ENCODE data around the gene RAB3GAP1. TPM values are rescaled to one million over a fixed set of nuclear protein-coding genes. Genes with fewer than 3 reads are reported as not detected.
"Not testable (repeated sequence)": the region's sequence is repeated elsewhere in the genome, so short reads cannot be mapped to it uniquely, and the experiment has no call there.

Gene RAB3GAP1
- polyA plus RNA-seq, 2 donors = 13.9 to 20.2 TPM

GRCh38 chr2:135076556-135076955, 24.5 kb downstream of the RAB3GAP1 start:
- Histone ChIP-seq H3K36me3 (ENCODE audit: control insufficient read depth in 2 of 2, insufficient read depth in 2 of 2, low read length in 1 of 2) (peaks cover 0 to 2% of the 10 kb centered on the region in 2 donors), H3K27me3 (ENCODE audit: control insufficient read depth in 1 of 2, insufficient read depth in 2 of 2, low read length in 2 of 2) (no peaks in the 10 kb centered on the region), H3K4me3 (ENCODE audit: low read depth in 1 of 2, low read length in 2 of 2) (no peak overlapping the region), H3K4me1 (ENCODE audit: control insufficient read depth in 2 of 2, insufficient read depth in 2 of 2, low read length in 1 of 2) (peaks cover 3 to 5% of the 10 kb centered on the region in 2 donors), H3K27ac (ENCODE audit: low read depth in 2 of 2, low read length in 1 of 2) (no peak overlapping the region), H3K9me3 (ENCODE audit: control insufficient read depth in 2 of 2, insufficient read depth in 1 of 2, low read depth in 1 of 2, low read length in 1 of 2) (peaks cover 0 to 5% of the 10 kb centered on the region in 2 donors)
- WGBS, 2 donors = 97 to 98% methylated on average over 2 of the region's 2 CpGs

- H3K9me3 ChIP-seq (ENCODE audit: control insufficient read depth in 2 of 2, insufficient read depth in 1 of 2, low read depth in 1 of 2, low read length in 1 of 2) = no peaks in the 10 kb centered on the region
- H3K27ac ChIP-seq (ENCODE audit: low read depth in 2 of 2, low read length in 1 of 2) = no peak overlapping the region
- no peak overlapping the region for H3K4me3 ChIP-seq (ENCODE audit: low read depth in 1 of 2, low read length in 2 of 2)
- peaks cover 3 to 5% of the 10 kb centered on the region in 2 donors for H3K4me1 ChIP-seq (ENCODE audit: control insufficient read depth in 2 of 2, insufficient read depth in 2 of 2, low read length in 1 of 2)
- H3K36me3 ChIP-seq (ENCODE audit: control insufficient read depth in 2 of 2, insufficient read depth in 2 of 2, low read length in 1 of 2) = peaks cover 0 to 2% of the 10 kb centered on the region in 2 donors
- no peaks in the 10 kb centered on the region for H3K27me3 ChIP-seq (ENCODE audit: control insufficient read depth in 1 of 2, insufficient read depth in 2 of 2, low read length in 2 of 2)
These were observed 26.3 kb downstream of the RAB3GAP1 start for GRCh38 chr2:135078417-135078816.

DNA sequence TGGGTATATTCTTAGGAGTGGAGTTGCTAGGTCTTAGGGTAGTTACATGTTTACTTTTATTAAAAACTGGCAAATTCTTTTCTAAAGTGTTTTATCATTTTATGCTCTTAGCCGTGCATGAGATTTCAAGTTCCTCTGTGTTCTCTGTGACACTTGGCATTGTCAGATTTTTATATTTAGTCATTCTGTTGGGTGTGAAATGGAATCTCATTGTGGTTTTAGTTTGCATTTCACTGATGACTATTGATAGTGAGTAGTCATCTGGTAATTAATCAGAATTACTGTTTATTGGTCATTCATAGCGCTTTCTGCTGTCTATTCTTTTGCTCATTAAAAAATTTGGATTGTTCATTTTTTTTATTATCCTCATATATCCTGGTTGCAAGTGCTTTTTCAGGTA, 34.1 kb downstream of the RAB3GAP1 start:
- no peak overlapping the region for H3K27ac ChIP-seq (ENCODE audit: low read depth in 2 of 2, low read length in 1 of 2)
- H3K4me3 ChIP-seq (ENCODE audit: low read depth in 1 of 2, low read length in 2 of 2) = no peak overlapping the region
- H3K36me3 ChIP-seq (ENCODE audit: control insufficient read depth in 2 of 2, insufficient read depth in 2 of 2, low read length in 1 of 2) = no peaks in the 10 kb centered on the region
- 89 to 94% methylated on average over 2 of the region's 2 CpGs for WGBS, 2 donors
- no peaks in the 10 kb centered on the region for H3K4me1 ChIP-seq (ENCODE audit: control insufficient read depth in 2 of 2, insufficient read depth in 2 of 2, low read length in 1 of 2)
- no peaks in the 10 kb centered on the region for H3K27me3 ChIP-seq (ENCODE audit: control insufficient read depth in 1 of 2, insufficient read depth in 2 of 2, low read length in 2 of 2)
- no peaks in the 10 kb centered on the region for H3K9me3 ChIP-seq (ENCODE audit: control insufficient read depth in 2 of 2, insufficient read depth in 1 of 2, low read depth in 1 of 2, low read length in 1 of 2)

GRCh38 chr2:135089597-135089996, 37.5 kb downstream of the RAB3GAP1 start:
- not testable (repeated sequence) for H3K4me1 ChIP-seq (ENCODE audit: control insufficient read depth in 2 of 2, insufficient read depth in 2 of 2, low read length in 1 of 2); H3K36me3 ChIP-seq (ENCODE audit: control insufficient read depth in 2 of 2, insufficient read depth in 2 of 2, low read length in 1 of 2); H3K9me3 ChIP-seq (ENCODE audit: control insufficient read depth in 2 of 2, insufficient read depth in 1 of 2, low read depth in 1 of 2, low read length in 1 of 2); H3K27me3 ChIP-seq (ENCODE audit: control insufficient read depth in 1 of 2, insufficient read depth in 2 of 2, low read length in 2 of 2); H3K27ac ChIP-seq (ENCODE audit: low read depth in 2 of 2, low read length in 1 of 2); H3K4me3 ChIP-seq (ENCODE audit: low read depth in 1 of 2, low read length in 2 of 2)
- 97 to 98% methylated on average over 4 of the region's 4 CpGs for WGBS, 2 donors

DNA sequence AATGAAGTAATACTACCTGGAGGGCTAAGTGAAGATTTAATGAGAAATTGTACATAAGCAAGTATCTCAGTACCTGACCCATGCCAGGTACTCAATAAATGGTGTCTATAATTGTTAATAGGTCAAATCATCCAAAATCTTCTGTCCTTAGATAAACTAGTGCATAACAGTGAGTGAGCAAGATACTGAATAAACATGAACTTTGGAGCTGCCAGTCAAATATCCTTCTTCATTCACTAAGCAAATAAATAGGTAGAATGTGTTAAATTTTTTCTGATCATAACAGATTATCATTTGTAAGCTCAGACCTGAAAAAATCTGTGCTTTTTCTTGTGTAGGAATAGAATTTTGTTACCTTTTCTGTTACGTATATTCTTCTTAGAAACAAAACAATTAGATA, 39.6 kb downstream of the RAB3GAP1 start:
- no peak overlapping the region for H3K4me3 ChIP-seq (ENCODE audit: low read depth in 1 of 2, low read length in 2 of 2)
- no peaks in the 10 kb centered on the region for H3K4me1 ChIP-seq (ENCODE audit: control insufficient read depth in 2 of 2, insufficient read depth in 2 of 2, low read length in 1 of 2)
- no peaks in the 10 kb centered on the region for H3K9me3 ChIP-seq (ENCODE audit: control insufficient read depth in 2 of 2, insufficient read depth in 1 of 2, low read depth in 1 of 2, low read length in 1 of 2)
- 98% methylated on average over 1 of the region's 1 CpG for WGBS, 2 donors
- H3K27ac ChIP-seq (ENCODE audit: low read depth in 2 of 2, low read length in 1 of 2) = no peak overlapping the region
- no peaks in the 10 kb centered on the region for H3K27me3 ChIP-seq (ENCODE audit: control insufficient read depth in 1 of 2, insufficient read depth in 2 of 2, low read length in 2 of 2)
- peaks cover 0 to 4% of the 10 kb centered on the region in 2 donors for H3K36me3 ChIP-seq (ENCODE audit: control insufficient read depth in 2 of 2, insufficient read depth in 2 of 2, low read length in 1 of 2)

DNA sequence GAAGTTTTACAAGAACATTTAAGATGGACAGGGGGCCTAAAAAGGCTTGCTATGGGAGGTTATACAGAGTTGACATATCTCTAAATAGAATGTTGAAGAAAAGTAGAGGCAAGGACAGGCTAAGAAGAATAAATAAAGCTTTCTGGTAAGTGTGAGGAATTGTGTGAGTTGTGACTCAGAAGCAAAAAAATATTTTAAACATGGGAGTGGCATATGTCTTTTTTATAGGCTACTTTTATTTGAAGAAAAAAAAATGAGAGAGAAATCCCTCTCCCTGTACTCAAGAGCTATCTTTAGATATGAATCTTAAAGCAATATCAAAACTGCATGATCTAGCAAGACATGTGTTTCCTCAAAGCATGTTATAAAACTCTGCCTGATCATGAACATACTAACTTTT, 41.1 kb downstream of the RAB3GAP1 start:
- Histone ChIP-seq H3K27ac (ENCODE audit: low read depth in 2 of 2, low read length in 1 of 2) (no peak overlapping the region), H3K4me3 (ENCODE audit: low read depth in 1 of 2, low read length in 2 of 2) (no peak overlapping the region), H3K9me3 (ENCODE audit: control insufficient read depth in 2 of 2, insufficient read depth in 1 of 2, low read depth in 1 of 2, low read length in 1 of 2) (no peaks in the 10 kb centered on the region), H3K36me3 (ENCODE audit: control insufficient read depth in 2 of 2, insufficient read depth in 2 of 2, low read length in 1 of 2) (peaks cover 0 to 4% of the 10 kb centered on the region in 2 donors), H3K27me3 (ENCODE audit: control insufficient read depth in 1 of 2, insufficient read depth in 2 of 2, low read length in 2 of 2) (no peaks in the 10 kb centered on the region), H3K4me1 (ENCODE audit: control insufficient read depth in 2 of 2, insufficient read depth in 2 of 2, low read length in 1 of 2) (no peaks in the 10 kb centered on the region)

- no peaks in the 10 kb centered on the region for H3K9me3 ChIP-seq (ENCODE audit: control insufficient read depth in 2 of 2, insufficient read depth in 1 of 2, low read depth in 1 of 2, low read length in 1 of 2)
- no peaks in the 10 kb centered on the region for H3K4me1 ChIP-seq (ENCODE audit: control insufficient read depth in 2 of 2, insufficient read depth in 2 of 2, low read length in 1 of 2)
- H3K36me3 ChIP-seq (ENCODE audit: control insufficient read depth in 2 of 2, insufficient read depth in 2 of 2, low read length in 1 of 2) = peaks cover 0 to 4% of the 10 kb centered on the region in 2 donors
- H3K27me3 ChIP-seq (ENCODE audit: control insufficient read depth in 1 of 2, insufficient read depth in 2 of 2, low read length in 2 of 2) = no peaks in the 10 kb centered on the region
- H3K4me3 ChIP-seq (ENCODE audit: low read depth in 1 of 2, low read length in 2 of 2) = no peak overlapping the region
- no peak overlapping the region for H3K27ac ChIP-seq (ENCODE audit: low read depth in 2 of 2, low read length in 1 of 2)
- 88 to 91% methylated on average over 3 of the region's 3 CpGs for WGBS, 2 donors
These were observed 41.7 kb downstream of the RAB3GAP1 start for GRCh38 chr2:135093670-135094330.

DNA sequence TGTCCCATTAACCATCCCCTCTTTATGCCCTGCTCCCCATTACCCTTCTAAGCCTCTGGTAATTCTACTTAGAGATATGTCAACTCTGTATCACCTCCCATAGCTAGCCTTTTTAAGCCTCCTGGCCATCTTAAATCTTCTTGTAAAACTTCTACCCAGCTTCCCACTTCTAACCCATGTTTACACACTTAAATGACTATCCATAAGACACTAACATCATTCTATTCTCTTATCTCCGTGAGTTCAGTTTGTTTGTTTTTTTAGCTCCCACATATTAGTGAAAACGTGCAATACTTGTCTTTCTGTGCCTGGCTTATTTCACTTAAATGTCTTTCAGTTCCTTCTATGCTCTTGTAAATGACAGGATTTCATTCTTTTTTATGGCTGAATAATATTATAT, 42.4 kb downstream of the RAB3GAP1 start:
- H3K36me3 ChIP-seq (ENCODE audit: control insufficient read depth in 2 of 2, insufficient read depth in 2 of 2, low read length in 1 of 2) = peaks cover 0 to 4% of the 10 kb centered on the region in 2 donors
- H3K4me1 ChIP-seq (ENCODE audit: control insufficient read depth in 2 of 2, insufficient read depth in 2 of 2, low read length in 1 of 2) = no peaks in the 10 kb centered on the region
- H3K4me3 ChIP-seq (ENCODE audit: low read depth in 1 of 2, low read length in 2 of 2) = no peak overlapping the region
- WGBS, 2 donors = 83 to 88% methylated on average over 2 of the region's 2 CpGs
- H3K9me3 ChIP-seq (ENCODE audit: control insufficient read depth in 2 of 2, insufficient read depth in 1 of 2, low read depth in 1 of 2, low read length in 1 of 2) = no peaks in the 10 kb centered on the region
- H3K27me3 ChIP-seq (ENCODE audit: control insufficient read depth in 1 of 2, insufficient read depth in 2 of 2, low read length in 2 of 2) = no peaks in the 10 kb centered on the region
- H3K27ac ChIP-seq (ENCODE audit: low read depth in 2 of 2, low read length in 1 of 2) = no peak overlapping the region

DNA sequence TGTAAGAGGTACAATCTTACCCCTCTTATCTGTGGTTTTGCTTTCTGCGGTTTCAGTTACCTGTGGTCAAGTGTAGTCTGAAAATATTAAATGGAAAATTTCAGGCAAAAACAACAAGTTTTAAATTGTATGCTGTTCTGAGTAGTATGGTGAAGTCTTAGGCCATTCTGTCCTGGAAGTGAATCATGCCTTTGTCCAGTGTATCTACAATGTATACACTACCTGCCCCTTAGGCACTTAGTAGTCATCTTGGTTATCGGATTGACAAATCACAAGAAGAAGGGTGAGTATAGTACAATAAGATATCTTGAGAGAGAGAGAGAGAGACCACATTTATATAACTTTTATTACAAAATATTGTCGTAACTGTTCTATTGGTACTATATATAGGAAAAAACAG, 43.5 kb downstream of the RAB3GAP1 start:
- no peak overlapping the region for H3K27ac ChIP-seq (ENCODE audit: low read depth in 2 of 2, low read length in 1 of 2)
- H3K9me3 ChIP-seq (ENCODE audit: control insufficient read depth in 2 of 2, insufficient read depth in 1 of 2, low read depth in 1 of 2, low read length in 1 of 2) = no peaks in the 10 kb centered on the region
- H3K4me1 ChIP-seq (ENCODE audit: control insufficient read depth in 2 of 2, insufficient read depth in 2 of 2, low read length in 1 of 2) = no peaks in the 10 kb centered on the region
- no peaks in the 10 kb centered on the region for H3K27me3 ChIP-seq (ENCODE audit: control insufficient read depth in 1 of 2, insufficient read depth in 2 of 2, low read length in 2 of 2)
- H3K36me3 ChIP-seq (ENCODE audit: control insufficient read depth in 2 of 2, insufficient read depth in 2 of 2, low read length in 1 of 2) = peaks cover 0 to 4% of the 10 kb centered on the region in 2 donors
- H3K4me3 ChIP-seq (ENCODE audit: low read depth in 1 of 2, low read length in 2 of 2) = no peak overlapping the region
- 92 to 95% methylated on average over 3 of the region's 3 CpGs for WGBS, 2 donors

GRCh38 chr2:135096665-135097446, 44.8 kb downstream of the RAB3GAP1 start:
- Histone ChIP-seq H3K27me3 (ENCODE audit: control insufficient read depth in 1 of 2, insufficient read depth in 2 of 2, low read length in 2 of 2) (no peaks in the 10 kb centered on the region), H3K4me1 (ENCODE audit: control insufficient read depth in 2 of 2, insufficient read depth in 2 of 2, low read length in 1 of 2) (no peaks in the 10 kb centered on the region), H3K36me3 (ENCODE audit: control insufficient read depth in 2 of 2, insufficient read depth in 2 of 2, low read length in 1 of 2) (peaks cover 0 to 4% of the 10 kb centered on the region in 2 donors), H3K4me3 (ENCODE audit: low read depth in 1 of 2, low read length in 2 of 2) (no peak overlapping the region), H3K27ac (ENCODE audit: low read depth in 2 of 2, low read length in 1 of 2) (no peak overlapping the region), H3K9me3 (ENCODE audit: control insufficient read depth in 2 of 2, insufficient read depth in 1 of 2, low read depth in 1 of 2, low read length in 1 of 2) (no peaks in the 10 kb centered on the region)
- WGBS, 2 donors = 79 to 87% methylated on average over 4 of the region's 4 CpGs

Measured in esophagus (tissue), 2 donors.